Urinary bladder (tissue), 4 donors: Measurements from ENCODE around the gene MOB3A. TPM values are rescaled to one million over a fixed set of nuclear protein-coding genes. Genes with fewer than 3 reads are reported as not detected.
"Not testable (repeated sequence)": the region's sequence is repeated elsewhere in the genome, so short reads cannot be mapped to it uniquely, and the experiment has no call there.

ENCODE experiments used
- DNase-seq: peaks from one replicate; pipeline ENCODE4 v3.0.0-alpha.2; 2015; ENCODE audit errors: extremely low spot score
- H3K27ac ChIP-seq: one replicate; pipeline ENCODE4 v1.5.1; 2013; ENCODE audit warnings: low read depth, mild to moderate bottlenecking, moderate library complexity
- H3K36me3 ChIP-seq: one replicate; pipeline ENCODE4 v1.6.1; 2013; ENCODE audit warnings: mild to moderate bottlenecking, moderate library complexity; ENCODE audit not compliant: insufficient read depth
- H3K4me1 ChIP-seq: one replicate; pipeline ENCODE4 v1.6.1; 2013; ENCODE audit warnings: mild to moderate bottlenecking, moderate library complexity; ENCODE audit not compliant: insufficient read depth
- H3K4me3 ChIP-seq: one replicate; pipeline ENCODE4 v1.5.1; 2013; ENCODE audit warnings: low read depth, low read length
- WGBS: extraction: QIAGEN DNeasy Blood & Tissue Kit; methylation state at CpG from one replicate; pipeline ENCODE4 v1.1.7; 2013; 5-methylcytosine and 5-hydroxymethylcytosine counted together
- polyA plus RNA-seq: library from polyadenylated mRNA; stranded (reverse); fragments of 200-250 nt; gene quantifications from one replicate; pipeline ENCODE4 v1.2.3, GENCODE V29; 2013
- total RNA-seq: library from RNA; depleted of rRNA; stranded (reverse); fragments of >200 nt; gene quantifications from one replicate; pipeline ENCODE4 v1.2.3, GENCODE V29; 2014
- donor health status: healthy with polysubstance abuse.
- donor health status: healthy.

Gene MOB3A
- total and polyA plus RNA-seq, 2 donors: 15.9 to 40.1 TPM

- DNase-seq: no peak
- no peaks in the 10 kb centered on the region for H3K4me1 ChIP-seq
- peaks cover 18% of the 10 kb centered on the region for H3K36me3 ChIP-seq
- WGBS: 92% methylated on average over 23 of the region's 23 CpGs
- no peak overlapping the region for H3K4me3 ChIP-seq
- H3K27ac ChIP-seq: no peak overlapping the region
Observed at GRCh38 chr19:2108251-2109016, 12.3 kb upstream of the MOB3A start.

- 90% methylated on average over 20 of the region's 20 CpGs for WGBS
- H3K36me3 ChIP-seq: peaks cover 3% of the 10 kb centered on the region
- no peak overlapping the region for H3K4me3 ChIP-seq
- H3K4me1 ChIP-seq: no peaks in the 10 kb centered on the region
- no peak for DNase-seq
- H3K27ac ChIP-seq: no peak overlapping the region
Observed at GRCh38 chr19:2103045-2103707, 7.0 kb upstream of the MOB3A start.

GRCh38 chr19:2101417-2102335, 5.5 kb upstream of the MOB3A start:
- Histone ChIP-seq H3K27ac (no peak overlapping the region), H3K36me3 (peaks cover 3% of the 10 kb centered on the region), H3K4me3 (no peak overlapping the region), H3K4me1 (no peaks in the 10 kb centered on the region)
- 90% methylated on average over 45 of the region's 45 CpGs for WGBS
- DNase-seq: no peak

- Histone ChIP-seq H3K4me1 (no peaks in the 10 kb centered on the region), H3K36me3 (peaks cover 1% of the 10 kb centered on the region), H3K4me3 (no peak overlapping the region), H3K27ac (no peak overlapping the region)
- WGBS: 93% methylated on average over 11 of the region's 11 CpGs
- no peak for DNase-seq
Observed at GRCh38 chr19:2100719-2101061, 4.6 kb upstream of the MOB3A start.

- Histone ChIP-seq H3K36me3 (no peaks in the 10 kb centered on the region), H3K27ac (no peak overlapping the region), H3K4me3 (no peak overlapping the region), H3K4me1 (no peaks in the 10 kb centered on the region)
- no peak for DNase-seq
- WGBS: 86% methylated on average over 39 of the region's 39 CpGs
Observed at GRCh38 chr19:2099937-2100718, 4.0 kb upstream of the MOB3A start.

- no peaks in the 10 kb centered on the region for H3K36me3 ChIP-seq
- no peak overlapping the region for H3K4me3 ChIP-seq
- WGBS: 69% methylated on average over 16 of the region's 16 CpGs
- no peaks in the 10 kb centered on the region for H3K4me1 ChIP-seq
- no peak overlapping the region for H3K27ac ChIP-seq
- DNase-seq: no peak
Observed at GRCh38 chr19:2099054-2099501, 3.0 kb upstream of the MOB3A start.

- no peak overlapping the region for H3K4me3 ChIP-seq
- no peaks in the 10 kb centered on the region for H3K36me3 ChIP-seq
- no peak for DNase-seq
- H3K4me1 ChIP-seq: no peaks in the 10 kb centered on the region
- WGBS: 79% methylated on average over 23 of the region's 23 CpGs
- H3K27ac ChIP-seq: no peak overlapping the region
Observed at GRCh38 chr19:2097886-2098327, 1.8 kb upstream of the MOB3A start.

- H3K36me3 ChIP-seq: no peaks in the 10 kb centered on the region
- no peak overlapping the region for H3K27ac ChIP-seq
- DNase-seq: no peak
- no peaks in the 10 kb centered on the region for H3K4me1 ChIP-seq
- peak overlapping the region; percentile 34 for H3K4me3 ChIP-seq
- WGBS: 24% methylated on average over 30 of the region's 30 CpGs
Observed at GRCh38 chr19:2097203-2097885, 1.2 kb upstream of the MOB3A start.

- DNase-seq: peak; percentile 87
- Histone ChIP-seq H3K4me1 (no peaks in the 10 kb centered on the region), H3K27ac (peak within 1 kb of the TSS; percentile 88), H3K36me3 (no peaks in the 10 kb centered on the region), H3K4me3 (peak within 1 kb of the TSS; percentile 60)
- WGBS: under 1% methylated on average over 70 of the region's 70 CpGs
Observed at GRCh38 chr19:2096480-2097202, 515 bp upstream of the MOB3A start, which contains the start of gene IZUMO4. Gene IZUMO4 (plus strand): TSS chr19:2096915. CDS start chr19:2096946, 31 bp downstream.

- WGBS: 94% methylated on average over 13 of the region's 13 CpGs
- not testable (repeated sequence) for H3K4me3 ChIP-seq, DNase-seq, H3K4me1 ChIP-seq, H3K27ac ChIP-seq, H3K36me3 ChIP-seq
Observed at GRCh38 chr19:2091926-2092525, 4.1 kb downstream of the MOB3A start.

GRCh38 chr19:2089727-2090053, 6.4 kb downstream of the MOB3A start:
- Histone ChIP-seq H3K4me1 (no peaks in the 10 kb centered on the region), H3K4me3 (no peak overlapping the region), H3K36me3 (no peaks in the 10 kb centered on the region), H3K27ac (peak overlapping the region; percentile 28)
- 58% methylated on average over 2 of the region's 2 CpGs for WGBS
- no peak for DNase-seq
